GM12872 (cell line): ENCODE results near the gene CACNG7.

Experiments
- CTCF ChIP-seq: IDR thresholded peaks from 3 replicates; pipeline ENCODE4 v1.5.1; 2011; ENCODE audit warnings: low read depth, mild to moderate bottlenecking, low read length, moderate library complexity; ENCODE audit not compliant: insufficient read depth

Gene CACNG7

GRCh38 chr19:53875602-53876325 is 33.3 kb upstream of the CACNG7 start:
- no peak for TF ChIP-seq CTCF

GRCh38 chr19:53876651-53877224 is 32.3 kb upstream of the CACNG7 start:
- no peak for TF ChIP-seq CTCF

GRCh38 chr19:53877361-53877766 is 31.7 kb upstream of the CACNG7 start:
- no peak for TF ChIP-seq CTCF

- no peak for TF ChIP-seq CTCF
Measured at GRCh38 chr19:53878776-53879139, 30.3 kb upstream of the CACNG7 start.

- TF ChIP-seq CTCF: no peak
Measured at GRCh38 chr19:53879140-53880081, 29.7 kb upstream of the CACNG7 start.

GRCh38 chr19:53880711-53881481 is 28.2 kb upstream of the CACNG7 start:
- no peak for TF ChIP-seq CTCF
